Testis (tissue), 2 donors: Measurements from ENCODE around the gene LUZP2.

Experiments used
- POLR2A ChIP-seq: fragments of 450-650 bp; IDR thresholded peaks from one replicate; pipeline ENCODE4 v1.6.1; 2017; ENCODE audit warnings: antibody characterized with exemption, mild to moderate bottlenecking, moderate library complexity
- TF ChIP-seq, protein P1 (sequence below), 3 experiments: fragments of 450-650 bp in 2 of 3; fragments of 200-600 bp in 1 of 3; sonication (generic) in 1 of 3; IDR thresholded peaks; one replicate each; pipeline ENCODE4 v1.5.1; 2016 to 2019; ENCODE audit warnings: antibody characterized with exemption in 3 of 3, mild to moderate bottlenecking in 2 of 3, moderate library complexity in 1 of 3

DNA sequence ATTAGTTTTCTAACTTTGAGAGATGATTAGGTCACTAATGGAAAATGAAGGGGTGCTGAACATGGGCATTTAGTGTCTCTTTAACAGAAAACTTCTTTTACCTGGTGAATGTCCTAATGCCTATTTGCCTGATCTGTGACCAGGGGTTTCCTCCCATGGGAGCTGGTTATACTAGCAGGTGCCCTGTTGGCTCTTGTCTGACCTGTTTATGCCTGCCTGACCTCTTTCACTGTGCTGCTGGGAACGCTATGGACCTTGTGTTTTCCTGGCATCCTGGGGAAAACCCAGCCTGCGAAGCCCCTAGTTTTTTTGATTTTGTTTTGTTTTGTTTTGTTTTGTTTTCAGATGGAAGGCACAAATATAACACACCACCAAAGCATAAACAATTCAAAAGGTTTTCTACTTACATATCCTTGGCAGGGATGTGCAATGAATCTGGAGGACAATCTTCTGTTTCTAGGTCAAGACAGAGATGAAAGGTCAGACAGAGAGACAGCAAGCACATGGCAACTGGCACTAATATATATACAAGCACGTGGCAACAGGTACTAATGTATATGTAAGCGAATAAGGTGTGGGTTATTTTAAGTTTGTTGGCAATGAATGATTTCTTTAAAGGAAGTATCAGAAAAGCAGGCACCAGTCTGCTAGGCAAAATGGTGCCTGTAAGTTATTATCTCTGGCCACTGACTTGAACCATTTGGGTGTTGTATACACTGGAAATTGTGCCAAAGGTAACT lies 390.2 kb downstream of the LUZP2 start:
- TF ChIP-seq, protein P1, sequence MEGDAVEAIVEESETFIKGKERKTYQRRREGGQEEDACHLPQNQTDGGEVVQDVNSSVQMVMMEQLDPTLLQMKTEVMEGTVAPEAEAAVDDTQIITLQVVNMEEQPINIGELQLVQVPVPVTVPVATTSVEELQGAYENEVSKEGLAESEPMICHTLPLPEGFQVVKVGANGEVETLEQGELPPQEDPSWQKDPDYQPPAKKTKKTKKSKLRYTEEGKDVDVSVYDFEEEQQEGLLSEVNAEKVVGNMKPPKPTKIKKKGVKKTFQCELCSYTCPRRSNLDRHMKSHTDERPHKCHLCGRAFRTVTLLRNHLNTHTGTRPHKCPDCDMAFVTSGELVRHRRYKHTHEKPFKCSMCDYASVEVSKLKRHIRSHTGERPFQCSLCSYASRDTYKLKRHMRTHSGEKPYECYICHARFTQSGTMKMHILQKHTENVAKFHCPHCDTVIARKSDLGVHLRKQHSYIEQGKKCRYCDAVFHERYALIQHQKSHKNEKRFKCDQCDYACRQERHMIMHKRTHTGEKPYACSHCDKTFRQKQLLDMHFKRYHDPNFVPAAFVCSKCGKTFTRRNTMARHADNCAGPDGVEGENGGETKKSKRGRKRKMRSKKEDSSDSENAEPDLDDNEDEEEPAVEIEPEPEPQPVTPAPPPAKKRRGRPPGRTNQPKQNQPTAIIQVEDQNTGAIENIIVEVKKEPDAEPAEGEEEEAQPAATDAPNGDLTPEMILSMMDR (IDR thresholded peaks at IDR 0.05) = no peak
- TF ChIP-seq POLR2A = no peak
